Stimulated activated CD8-positive, alpha-beta memory T cell treated with anti-CD3 and anti-CD28 coated beads, Interleukin-4, amount 100 ng/mL, for 1 hour (primary cell): Measurements from ENCODE around the gene SIGLEC11.
"Not testable (repeated sequence)": the region's sequence is repeated elsewhere in the genome, so short reads cannot be mapped to it uniquely, and the experiment has no call there.

Experiments
- DNase-seq, 2 donors: peaks; one replicate each; pipeline ENCODE4 v3.0.0-alpha.2; 2020; ENCODE audit warnings: low read depth in 2 of 2, low spot score in 1 of 2

SIGLEC11 gene

GRCh38 chr19:49960980-49961379 lies at the start of gene SIGLEC11:
SIGLEC11 (minus strand) TSS chr19:49961172; CDS start chr19:49961081, 91 bp downstream.
- not testable (repeated sequence) for DNase-seq

GRCh38 chr19:50008532-50008931 lies 47.6 kb upstream of the SIGLEC11 start:
- no peak for DNase-seq

DNA sequence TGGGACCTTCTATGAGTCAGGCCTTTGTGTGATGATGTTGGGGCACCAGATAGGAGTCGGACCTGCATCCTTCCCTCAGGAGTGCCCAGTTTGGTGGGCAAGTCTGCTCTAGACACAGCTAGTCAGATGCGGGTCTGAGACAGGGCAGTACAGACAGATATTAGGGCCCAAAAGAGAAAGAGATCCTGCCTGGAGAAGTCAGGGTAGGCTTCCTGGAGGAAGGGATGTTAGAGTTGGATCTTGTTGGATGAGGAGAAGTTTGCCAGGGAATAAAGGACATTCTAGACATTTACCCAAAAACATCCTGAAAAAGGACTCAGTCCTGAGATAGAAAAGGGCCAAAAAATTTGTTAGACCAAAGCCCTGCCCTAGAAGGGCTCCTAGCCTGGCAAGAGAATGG lies 47.0 kb upstream of the SIGLEC11 start:
- DNase-seq = no peak

- DNase-seq = no peak
These were observed 46.2 kb upstream of the SIGLEC11 start for GRCh38 chr19:50007170-50007569.

GRCh38 chr19:50005428-50005827 lies 44.5 kb upstream of the SIGLEC11 start:
- DNase-seq = no peak

DNA sequence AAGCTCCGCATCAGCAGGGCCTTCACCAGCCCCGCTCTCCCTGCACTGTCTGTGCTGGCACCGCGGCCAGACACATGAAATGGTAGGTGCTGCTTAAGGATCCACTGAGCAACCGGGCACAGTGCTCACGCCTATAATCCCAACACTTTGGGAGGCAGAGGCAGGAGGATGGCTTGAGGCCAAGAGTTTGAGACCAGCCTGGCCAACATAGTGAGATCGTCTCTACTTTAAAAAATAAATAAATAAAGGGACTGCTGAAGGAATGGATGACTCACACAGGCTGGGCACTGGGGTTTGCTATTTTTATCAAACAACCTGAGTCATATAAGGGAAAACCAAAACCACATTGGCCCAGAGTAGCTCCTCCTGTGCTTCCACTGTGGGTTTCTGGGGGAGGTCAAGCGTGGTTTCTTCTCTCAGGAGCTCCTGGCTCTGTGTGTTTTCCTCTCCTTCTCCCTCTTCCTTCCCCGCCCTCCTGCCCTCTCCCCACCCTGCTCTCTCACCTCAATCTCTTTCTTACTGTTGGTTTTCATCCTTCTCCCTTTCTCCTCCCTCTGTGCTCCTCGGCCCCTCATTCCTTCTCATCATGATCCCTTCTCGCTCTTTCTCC lies 42.9 kb upstream of the SIGLEC11 start:
- DNase-seq = no peak

DNA sequence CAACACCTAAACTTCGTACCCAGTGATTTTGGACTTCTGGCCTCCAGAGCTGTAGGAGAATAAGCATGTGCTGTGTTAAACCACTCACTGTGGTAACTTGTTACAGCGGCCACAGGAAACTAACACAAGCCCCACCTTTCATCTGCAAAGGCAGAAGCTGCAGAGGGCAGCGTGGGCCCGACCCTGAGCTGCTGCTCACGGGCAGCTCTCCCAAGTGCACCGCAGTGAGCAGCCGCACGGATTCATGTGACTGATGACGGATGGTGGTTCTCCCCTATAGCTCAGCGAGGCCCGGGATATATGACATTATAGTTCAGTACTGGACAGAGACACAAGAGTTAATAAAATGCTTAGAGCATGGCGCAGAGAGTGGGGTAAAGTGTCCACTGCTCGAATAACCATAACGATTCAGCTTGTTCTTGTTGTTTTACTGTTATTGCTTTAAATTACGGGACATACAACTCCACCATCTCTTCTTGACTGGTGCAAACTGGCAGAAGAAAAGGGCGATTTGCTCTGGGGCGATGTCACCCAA lies 42.3 kb upstream of the SIGLEC11 start:
- no peak for DNase-seq

- no peak for DNase-seq
These were observed 41.5 kb upstream of the SIGLEC11 start for GRCh38 chr19:50002386-50002960.

GRCh38 chr19:50001775-50002174 lies 40.8 kb upstream of the SIGLEC11 start:
- DNase-seq = no peak

- DNase-seq = no peak
These were observed 40.0 kb upstream of the SIGLEC11 start for GRCh38 chr19:50000841-50001557.

DNA sequence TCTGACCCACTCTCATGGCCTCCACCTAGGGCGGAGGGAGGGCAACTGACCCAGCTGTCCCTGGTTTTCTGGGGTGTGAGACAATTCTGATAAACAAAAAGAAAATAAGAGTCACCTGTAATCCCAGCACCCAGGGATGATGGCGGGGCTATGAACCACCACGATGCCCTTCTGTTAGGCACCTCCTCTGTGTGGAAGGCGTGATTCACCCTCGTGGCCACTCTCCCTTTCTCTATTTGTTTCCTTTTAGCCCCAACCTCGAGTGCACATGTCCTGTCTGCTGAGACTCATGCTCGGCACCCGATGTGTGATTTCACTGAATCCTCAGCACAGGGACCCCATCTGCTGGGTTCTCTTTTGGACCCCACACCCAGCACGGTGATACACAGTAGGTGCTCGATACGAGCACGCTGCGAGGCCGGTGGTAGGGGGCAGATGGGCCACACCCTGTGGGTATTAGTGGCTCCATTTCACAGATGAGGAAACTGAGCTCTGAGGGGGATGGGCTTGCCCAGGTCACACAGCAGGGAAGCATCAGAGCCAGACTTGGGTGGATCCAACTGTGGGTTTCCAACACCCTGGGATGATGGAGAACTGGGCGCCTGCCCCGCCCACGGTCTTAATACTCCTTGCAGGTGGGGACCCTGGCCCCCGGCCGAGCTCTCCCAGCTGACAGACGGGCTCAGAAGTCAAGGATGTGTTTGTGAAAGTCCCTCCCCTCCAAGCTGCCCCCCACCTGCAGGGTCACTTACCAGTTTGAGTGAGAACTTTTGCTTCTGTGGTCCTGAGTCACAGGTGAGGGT lies 39.3 kb upstream of the SIGLEC11 start:
- DNase-seq = no peak

GRCh38 chr19:49999371-50000010 lies 38.5 kb upstream of the SIGLEC11 start:
- no peak for DNase-seq

DNA sequence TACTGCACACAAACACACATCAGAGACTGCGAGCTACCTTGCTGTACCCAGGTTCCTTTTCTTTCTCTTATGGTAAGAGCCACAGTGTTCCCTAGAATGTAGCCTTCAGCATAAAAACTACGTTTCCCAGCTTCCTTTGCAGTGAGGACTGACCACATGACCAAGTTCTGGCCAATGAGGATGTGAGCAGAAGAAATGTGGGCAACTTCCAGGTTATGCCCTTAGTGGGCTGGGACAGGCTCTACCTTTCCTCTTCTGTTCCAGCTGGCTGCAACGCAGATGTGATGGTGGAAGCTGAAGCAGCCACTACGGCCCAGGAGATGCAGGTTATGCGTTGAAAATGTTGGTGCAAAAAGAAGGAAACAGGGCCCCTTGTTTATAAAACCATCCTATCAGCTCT lies 36.7 kb upstream of the SIGLEC11 start:
- DNase-seq = no peak

DNA sequence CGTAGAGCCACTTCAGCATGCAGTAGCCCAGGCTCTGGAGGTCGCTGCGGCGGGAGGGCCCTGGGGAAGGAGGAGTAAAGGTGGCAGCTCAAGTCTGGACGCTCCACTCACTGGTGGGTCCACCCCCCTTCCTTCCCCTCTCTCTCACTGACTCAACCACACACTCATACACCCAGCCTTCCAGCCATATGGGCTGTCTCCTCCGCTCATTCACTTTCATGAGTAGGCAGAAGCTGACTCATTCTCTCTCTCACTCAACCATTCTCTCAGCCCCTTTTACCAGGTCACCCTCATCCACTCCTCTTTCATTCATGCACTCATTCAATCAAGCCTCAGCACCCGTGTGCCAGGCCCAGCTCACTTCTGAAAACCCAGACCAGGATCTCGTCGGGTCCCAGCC lies 27.5 kb upstream of the SIGLEC11 start:
- no peak for DNase-seq

DNA sequence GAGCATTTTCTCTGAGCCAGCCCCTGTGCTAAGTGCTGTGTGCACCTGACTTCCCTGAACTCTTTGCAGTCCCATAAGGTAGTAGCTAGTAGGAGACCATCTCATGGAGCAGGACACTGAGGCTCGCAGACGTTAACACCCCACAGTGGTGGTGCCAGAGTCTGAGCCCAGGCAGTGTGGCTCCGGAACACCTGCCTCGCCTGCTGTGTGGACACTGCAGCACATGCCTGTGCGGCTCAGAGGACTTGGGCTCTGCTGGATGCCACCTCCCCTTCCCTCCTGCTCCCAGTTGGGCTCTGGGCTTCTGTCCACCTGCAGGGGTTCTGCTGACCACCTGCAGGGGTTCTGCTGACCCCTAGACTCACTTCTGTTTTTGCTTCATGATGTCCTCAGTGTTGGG lies 27.0 kb upstream of the SIGLEC11 start:
- no peak for DNase-seq

GRCh38 chr19:49987159-49987698 lies 26.3 kb upstream of the SIGLEC11 start:
- peak; percentile 35 to 36 for DNase-seq

DNA sequence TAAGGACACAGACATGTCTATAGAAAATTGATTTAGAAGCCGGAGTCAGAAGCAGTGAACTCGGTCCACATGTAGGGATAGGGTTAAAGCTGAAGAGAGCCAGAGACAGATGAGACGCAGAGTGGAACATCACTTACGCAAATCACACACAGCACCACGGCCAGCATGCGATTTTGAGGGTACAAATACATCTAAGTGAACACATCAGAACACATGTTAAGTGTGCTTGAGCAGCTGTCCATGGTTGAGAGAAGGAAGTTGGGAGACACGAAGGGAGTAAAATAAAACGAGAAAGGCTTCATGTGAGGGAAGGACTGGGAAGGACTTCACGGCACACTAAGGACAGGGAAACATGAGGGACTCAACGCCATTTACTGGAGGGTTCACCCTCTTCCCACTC lies 25.4 kb upstream of the SIGLEC11 start:
- DNase-seq = no peak

DNA sequence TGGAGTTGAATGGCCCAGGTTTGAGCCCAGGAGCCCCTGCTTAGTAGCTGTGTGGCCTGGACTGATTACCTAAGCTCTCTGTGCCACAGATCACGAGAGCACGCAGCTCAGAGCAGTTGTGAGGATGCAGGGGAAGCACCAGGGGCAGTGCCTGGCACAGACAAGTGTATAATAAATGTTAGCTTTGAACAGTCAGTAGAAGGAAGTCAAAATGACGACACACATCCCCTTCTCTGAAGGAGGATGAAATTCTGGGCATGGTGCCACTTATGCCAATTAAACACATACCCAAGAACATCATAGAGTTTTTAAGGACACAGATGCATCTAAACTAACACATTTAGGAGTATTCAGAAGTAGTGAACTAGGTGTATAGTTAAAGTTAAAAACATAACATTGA lies 24.9 kb upstream of the SIGLEC11 start:
- no peak for DNase-seq

GRCh38 chr19:49984491-49984890 lies 23.5 kb upstream of the SIGLEC11 start:
- no peak for DNase-seq

DNA sequence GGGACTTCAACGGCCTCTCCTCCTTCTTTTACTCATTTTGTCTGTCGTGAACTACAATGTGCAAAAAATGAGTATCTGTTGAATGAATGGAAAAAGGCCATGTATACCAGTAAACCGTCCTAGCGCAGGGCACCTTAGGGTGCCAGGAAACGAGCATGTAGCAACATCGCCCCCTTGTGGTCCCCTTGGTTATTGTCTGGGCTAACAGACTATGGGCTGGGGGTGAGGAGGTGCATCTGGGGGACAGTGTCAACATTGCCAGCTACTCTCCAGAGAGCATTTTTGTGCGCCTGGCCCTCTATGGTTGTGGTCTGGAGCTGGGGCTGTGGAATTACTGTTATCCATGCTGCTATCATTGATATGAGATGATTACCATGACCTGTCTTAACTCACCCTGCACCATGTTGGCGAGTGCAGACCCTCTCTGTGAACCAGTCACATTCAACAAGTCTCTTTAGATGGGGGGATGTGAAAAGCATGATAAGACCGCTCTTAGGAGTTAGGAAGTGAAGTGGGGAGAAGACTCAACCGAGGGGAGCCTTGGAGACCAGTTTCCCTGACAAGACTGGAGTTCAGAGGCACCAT lies 22.8 kb upstream of the SIGLEC11 start:
- DNase-seq = peak; percentile 65 to 76
